VCaP (cell line): ENCODE results near the gene RMDN2.

ENCODE experiments used
- H3K27ac ChIP-seq: fragments of 450-650 bp; 2 replicates; pipeline ENCODE4 v1.5.1; 2017
- CTCF ChIP-seq: fragments of 450-650 bp; conservative IDR thresholded peaks from 2 replicates; pipeline ENCODE4 v1.5.1; 2017; ENCODE audit warnings: mild to moderate bottlenecking, moderate library complexity

Gene RMDN2

GRCh38 chr2:38060236-38061018 is 135.3 kb downstream of the RMDN2 start:
- no peak overlapping the region for H3K27ac ChIP-seq
- no peak for TF ChIP-seq CTCF

GRCh38 chr2:38064801-38065501 is 139.9 kb downstream of the RMDN2 start:
- TF ChIP-seq CTCF = no peak

GRCh38 chr2:38065502-38066135 is 140.5 kb downstream of the RMDN2 start:
- H3K27ac ChIP-seq = no peak overlapping the region
- no peak for TF ChIP-seq CTCF

More at GRCh38 chr2:38064801-38065501, 139.9 kb downstream of the RMDN2 start:
- no peak overlapping the region for H3K27ac ChIP-seq

- no peak overlapping the region for H3K27ac ChIP-seq
- TF ChIP-seq CTCF = no peak
These were observed 141.5 kb downstream of the RMDN2 start for GRCh38 chr2:38066421-38067115.
